ENCODE results near the gene ATG7.

Gene ATG7

DNA sequence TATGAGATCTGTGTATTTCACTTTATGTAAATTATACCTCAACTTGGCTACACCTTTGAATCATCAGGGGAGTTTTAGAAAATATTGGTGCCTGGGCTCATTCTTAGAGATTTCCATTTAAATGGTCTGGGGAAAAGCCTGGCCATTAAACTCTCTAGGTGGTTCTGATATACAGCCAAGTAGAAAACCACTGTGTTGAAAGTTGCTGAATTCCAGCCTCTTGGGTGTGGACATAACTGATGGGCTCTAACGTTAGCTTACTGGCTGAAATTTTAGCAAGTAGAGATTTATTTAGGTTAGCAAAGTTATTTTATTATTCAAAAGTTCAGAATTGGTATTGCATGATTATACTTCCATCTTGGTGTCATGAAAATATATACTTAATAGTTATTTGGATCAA is 84.1 kb downstream of the ATG7 start:
- DNase-seq (ENCODE audit: low spot score) = no peak

DNA sequence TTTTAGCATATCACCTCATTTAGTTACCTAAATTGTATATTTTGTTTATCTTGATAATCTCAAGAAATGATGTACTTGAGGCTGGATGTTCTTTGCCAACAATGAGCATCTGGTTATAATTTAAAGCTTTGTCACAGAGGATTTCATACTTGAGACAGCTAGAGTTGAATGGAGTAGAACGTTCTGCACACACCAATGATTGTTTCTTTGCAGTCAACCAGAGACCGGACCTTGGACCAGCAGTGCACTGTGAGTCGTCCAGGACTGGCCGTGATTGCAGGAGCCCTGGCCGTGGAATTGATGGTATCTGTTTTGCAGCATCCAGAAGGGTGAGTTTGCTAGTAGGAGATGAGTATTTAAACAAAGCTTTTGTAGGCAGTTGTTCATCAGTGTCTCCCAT is 90.4 kb downstream of the ATG7 start:
- DNase-seq (ENCODE audit: low spot score) = no peak

DNA sequence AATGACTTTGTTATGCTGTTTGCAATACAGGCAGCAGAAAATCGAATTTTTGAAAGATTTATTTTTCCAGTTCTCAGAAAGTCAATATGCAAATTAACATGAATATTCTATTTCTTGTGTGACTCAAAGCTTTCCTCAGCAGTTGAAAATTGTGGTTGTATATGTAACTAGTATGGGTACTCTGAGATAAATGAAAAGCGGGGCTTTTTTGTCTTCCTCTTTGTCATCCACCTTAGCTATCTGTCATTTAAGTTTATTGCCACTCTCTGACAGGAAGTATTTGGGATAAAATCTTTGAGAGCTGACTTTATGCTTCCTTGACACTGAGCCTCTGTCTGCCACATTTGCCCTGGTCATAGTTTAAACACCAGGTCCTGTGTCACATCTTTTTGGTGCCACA is 91.5 kb downstream of the ATG7 start:
- no peak for DNase-seq (ENCODE audit: low spot score)

DNA sequence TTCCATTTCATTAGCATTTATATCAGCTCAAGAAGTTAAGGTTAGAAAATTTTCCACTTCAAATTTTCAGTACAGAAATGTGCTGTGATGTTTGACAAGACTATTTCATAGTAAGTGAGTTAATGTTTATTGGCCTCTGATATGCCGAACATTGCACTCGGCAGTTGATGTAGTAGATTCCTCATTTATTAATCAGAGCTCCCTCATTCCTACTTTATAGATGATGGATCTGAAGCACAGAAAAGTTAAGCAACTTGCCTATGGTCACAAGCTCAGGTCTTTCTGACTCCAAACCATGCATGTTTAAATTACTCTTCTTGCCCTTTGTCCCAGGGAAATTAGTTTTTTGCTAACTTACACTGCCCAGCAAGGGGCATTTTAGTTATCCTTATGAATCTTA is 92.0 kb downstream of the ATG7 start:
- no peak for DNase-seq (ENCODE audit: low spot score)

DNA sequence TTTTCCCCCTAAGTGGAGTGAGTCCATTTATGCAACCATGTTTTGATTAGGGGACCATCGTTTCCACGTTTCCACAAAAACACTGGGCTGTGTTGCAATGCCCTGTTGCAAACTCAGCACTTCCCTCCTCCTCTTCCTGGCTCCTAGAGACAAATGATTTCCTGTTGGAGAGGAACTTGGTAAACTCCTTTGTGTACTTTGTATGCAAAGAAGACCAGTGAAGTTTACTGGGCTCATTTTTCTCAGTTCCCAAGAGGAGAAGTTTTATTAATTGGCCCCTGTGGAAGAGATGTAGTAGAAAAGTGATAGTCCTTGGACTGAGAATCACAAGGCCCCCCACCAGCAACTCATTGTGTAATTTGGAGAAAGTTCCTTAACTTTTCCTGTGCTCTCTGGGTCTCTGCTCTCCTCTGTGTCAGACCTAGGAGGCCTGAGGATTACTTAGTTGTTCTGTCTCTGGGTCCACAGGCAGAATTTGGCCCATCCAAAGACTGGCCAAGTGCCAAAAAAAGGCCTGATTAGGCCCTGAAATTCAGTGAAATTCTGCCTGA is 95.0 kb downstream of the ATG7 start:
- no peak for DNase-seq (ENCODE audit: low spot score)

DNA sequence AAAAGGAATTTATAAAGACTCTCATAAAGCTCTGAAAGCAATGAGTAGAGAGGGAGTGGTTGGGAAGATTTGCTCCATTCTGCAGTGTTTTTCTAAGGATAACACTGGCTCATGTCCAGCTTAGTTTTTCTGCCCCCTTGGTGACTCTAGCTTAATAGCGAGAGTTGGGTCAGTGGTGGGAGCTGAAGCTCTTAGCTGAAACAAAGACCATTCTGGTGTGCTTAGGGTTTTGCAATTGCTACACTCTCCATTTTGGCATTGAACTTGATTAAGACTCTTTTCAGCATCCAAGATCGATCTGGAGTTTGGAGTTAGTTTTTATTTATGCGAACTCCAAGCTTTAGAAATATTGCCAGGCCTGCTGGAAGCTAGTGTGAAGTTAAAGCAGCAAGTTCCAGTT is 98.0 kb downstream of the ATG7 start:
- no peak for DNase-seq (ENCODE audit: low spot score)

DNA sequence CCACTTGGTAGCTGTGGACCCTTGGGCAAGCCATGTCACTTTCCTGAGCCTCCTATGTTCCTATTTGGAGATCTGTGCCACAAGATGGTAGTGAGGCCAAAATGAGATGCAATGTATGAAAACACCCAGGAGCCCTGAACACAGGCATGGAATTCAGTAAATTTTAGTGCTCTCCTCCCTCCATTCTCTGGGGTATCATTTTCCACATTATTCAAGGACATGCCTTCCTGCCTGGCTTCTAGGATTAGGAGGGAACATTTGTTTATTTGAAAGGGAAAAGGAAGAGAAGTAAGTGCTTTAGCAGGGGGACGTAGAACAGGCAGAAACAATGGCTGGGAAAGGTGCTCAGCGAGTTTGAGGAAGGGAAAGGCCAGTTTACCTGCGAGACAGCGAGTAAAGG is 98.8 kb downstream of the ATG7 start:
- no peak for DNase-seq (ENCODE audit: low spot score)

DNA sequence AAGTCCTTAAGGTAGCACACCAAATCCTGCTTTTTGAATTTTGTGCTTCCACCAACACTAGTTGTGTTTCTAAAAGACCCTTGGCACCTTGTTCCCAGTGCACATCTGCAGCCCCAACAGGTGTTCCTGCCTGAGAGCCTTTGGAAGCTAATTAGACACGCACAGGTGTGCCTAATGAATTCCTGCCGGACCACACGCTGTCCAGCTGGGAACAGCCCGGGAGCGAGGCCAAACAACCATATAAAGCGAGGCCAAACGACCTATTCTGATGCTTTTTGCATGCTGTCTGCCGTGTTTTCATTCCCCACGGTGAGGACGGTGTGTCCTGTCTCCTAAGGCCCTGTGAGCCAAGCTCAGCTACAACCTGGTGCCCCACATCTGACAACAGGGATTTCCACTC is 99.5 kb downstream of the ATG7 start:
- no peak for DNase-seq (ENCODE audit: low spot score)

DNA sequence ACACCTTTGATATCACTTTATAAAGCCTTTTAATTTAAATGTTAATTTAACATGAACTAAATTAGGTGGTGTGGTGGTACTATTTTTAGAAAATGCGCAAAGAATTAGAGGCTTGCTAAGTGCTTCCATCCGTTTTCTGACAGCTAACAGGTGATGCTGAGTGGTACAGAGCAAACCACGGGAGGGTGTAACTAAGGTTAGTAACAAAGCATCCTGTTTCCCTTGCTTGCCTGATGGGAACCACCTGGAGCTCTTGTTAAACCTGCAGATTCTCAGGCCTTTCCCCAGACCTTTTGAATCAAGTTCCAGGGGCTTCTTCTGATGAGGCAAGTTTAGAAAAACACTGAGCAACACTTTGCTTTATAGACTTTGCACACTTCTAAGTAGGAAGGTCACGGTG is 101.0 kb downstream of the ATG7 start:
- no peak for DNase-seq (ENCODE audit: low spot score)

DNA sequence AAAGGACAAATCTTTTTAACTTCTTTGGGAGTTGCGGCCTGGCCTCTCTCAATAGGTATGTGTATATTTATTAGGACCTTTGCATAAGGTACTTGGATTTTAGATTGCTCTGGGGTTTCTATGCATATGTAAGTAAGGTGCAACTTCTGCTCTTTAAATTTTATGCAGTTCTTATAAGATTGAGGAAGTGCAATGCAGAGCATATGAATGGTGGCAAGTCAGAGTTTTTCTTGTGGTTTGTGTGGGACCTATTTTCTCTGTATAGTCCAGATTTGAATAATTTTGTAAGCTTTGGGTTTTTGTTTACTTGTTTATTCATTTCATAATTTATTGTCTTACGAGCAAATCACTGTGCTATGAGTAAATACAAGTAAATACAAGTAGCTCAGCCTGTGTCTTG is 101.5 kb downstream of the ATG7 start:
- DNase-seq (ENCODE audit: low spot score) = no peak

DNA sequence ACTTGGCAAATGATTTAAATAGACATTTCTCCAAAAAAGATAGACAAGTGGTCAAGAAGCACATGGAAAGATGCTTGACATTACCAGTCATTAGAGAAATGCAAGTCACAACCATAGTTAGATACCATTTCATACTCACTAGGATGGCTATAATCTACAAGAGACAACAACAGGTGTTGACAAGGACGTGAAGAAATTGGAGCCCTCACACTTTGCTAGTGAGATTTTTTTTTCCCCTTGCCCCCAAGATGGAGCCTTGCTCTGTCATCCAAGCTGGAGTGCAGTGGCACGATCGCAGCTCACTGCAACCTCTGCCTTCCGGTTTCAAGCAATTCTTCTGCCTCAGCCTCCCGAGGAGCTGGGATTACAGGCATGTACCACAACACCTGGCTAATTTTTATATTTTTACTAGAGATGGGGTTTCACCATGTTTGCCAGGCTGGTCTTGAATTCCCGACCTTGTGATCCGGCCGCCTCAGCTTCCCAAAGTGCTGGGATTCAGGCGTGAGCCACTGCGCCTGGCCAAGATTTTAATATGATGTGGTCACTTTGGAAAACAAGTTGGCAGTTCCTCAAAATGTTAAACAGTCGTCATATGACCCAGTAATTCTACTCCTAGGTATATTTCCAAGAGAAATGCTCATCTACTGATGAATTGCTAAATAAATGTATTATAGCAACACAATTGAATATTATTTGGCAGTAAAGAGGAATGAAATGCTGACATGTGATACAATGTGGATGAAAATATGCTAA is 103.3 kb downstream of the ATG7 start:
- DNase-seq (ENCODE audit: low spot score) = no peak

DNA sequence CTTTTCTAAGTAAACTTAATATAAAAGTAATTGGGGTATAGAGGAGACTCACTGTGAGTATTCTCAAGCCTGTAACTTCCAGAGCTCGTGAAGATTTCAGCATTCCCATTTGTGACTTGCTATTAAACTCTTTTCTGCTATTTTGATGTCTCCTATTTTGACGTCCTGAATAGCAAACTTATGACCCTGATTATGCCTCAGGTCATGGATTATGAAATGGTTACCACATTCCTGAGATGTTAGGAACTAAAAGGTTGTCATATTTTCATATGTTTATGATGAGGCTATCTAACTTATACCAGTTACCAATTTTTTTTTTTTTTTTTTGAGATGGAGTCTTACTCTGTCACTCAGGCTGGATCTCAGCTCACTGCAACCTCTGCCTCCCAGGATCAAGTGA is 105.5 kb downstream of the ATG7 start:
- DNase-seq (ENCODE audit: low spot score) = no peak

DNA sequence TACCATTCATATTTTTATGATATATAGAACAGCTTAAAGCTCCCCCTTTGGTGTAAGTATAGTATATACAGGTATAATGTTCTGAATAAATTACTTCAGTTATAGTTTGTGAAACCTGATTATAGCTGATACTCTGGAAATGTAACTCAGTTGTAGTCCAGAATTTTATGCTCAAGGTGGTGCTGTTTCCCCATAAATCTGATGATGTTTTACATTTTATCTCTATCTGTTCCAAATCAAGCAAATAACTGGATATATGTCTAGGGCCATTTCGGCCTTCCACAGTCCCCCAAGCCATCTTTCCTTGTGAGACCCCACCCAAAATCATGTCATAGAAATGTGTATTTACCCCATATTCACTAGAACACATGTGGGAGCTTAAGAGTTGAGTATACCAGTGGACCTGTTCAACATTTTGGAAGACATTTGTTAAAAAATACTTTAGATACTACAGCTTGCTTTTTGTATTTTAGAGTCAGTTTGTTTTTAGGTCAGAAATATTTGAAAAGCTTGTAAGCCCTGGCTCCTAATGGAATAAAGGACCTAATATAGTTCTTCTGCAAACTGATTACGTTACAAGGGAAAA is 107.1 kb downstream of the ATG7 start:
- DNase-seq (ENCODE audit: low spot score) = peak; percentile 24

DNA sequence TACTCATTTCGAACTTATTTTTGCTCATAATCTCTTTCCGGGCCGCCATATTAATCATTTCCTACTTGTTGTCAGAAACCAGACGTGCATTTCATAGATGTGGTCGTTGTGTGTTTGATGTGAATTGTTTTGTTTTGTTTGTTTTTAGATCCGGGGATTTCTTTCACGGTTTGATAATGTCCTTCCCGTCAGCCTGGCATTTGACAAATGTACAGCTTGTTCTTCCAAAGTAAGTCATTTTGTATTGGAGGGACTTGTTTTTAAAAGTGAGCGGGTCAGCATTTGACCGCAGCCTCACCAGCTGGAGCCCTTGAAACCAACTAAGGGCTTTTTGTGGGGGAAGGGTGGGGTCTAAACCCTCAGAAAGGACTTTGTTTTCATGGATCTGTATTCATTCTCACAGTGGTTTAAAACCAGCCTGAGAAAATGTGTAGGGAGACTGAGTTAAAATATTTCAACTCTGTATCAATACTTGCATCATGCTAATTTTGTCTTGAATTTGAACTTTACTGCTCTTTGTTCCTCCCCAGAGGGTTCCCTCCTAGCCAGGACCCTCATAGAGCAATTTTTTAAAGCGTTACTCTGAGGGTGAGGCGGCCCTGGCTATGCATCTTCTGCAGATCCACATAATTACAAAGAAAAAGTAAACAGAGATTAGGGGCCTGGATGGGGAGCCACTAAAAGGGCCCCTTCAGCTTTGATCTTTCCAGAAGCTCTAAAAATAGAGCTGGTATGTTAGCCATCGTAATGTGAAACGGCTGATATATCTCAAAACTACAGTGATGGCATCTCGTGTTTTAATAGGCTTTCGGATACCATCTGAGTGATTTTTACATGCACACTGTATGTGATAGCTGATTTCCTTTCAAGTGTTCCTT is 107.9 kb downstream of the ATG7 start:
- no peak for DNase-seq (ENCODE audit: low spot score)

DNA sequence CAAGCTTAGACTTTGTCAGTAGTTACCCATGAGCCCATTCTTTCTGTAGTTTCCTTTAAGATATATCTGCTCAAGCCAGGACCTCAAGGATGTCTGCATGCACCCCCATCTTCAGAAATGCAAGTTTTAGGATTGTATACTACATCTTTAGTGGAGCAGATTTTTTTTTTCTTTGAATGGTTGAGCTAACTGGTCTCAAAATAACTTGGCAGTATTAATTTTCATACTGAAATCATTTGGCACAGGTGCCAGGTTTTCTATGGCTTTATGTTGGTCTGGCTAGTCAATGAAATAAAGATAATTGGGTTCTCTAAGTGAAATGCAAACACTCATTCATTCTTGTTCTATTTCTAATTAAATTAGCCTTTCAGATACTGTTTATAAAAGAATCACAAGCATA is 108.9 kb downstream of the ATG7 start:
- no peak for DNase-seq (ENCODE audit: low spot score)

DNA sequence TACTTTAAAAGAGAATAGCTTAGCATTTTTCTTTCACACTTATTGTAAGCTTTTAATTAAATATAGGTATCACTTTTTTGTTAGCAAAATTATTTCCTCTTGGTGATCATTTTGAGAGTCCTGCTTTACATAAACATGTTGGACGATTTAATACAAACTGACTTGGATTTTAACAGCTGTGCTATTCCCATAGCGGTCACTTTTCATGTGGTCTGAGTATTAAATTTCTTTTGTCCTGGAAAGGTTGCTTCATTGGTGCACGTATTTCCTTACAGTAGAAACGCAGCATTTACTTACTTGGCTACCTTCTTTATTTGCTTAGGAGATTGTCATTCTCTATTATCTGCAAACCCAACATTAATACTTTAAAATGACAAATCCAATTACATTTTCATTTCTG is 109.4 kb downstream of the ATG7 start:
- no peak for DNase-seq (ENCODE audit: low spot score)

DNA sequence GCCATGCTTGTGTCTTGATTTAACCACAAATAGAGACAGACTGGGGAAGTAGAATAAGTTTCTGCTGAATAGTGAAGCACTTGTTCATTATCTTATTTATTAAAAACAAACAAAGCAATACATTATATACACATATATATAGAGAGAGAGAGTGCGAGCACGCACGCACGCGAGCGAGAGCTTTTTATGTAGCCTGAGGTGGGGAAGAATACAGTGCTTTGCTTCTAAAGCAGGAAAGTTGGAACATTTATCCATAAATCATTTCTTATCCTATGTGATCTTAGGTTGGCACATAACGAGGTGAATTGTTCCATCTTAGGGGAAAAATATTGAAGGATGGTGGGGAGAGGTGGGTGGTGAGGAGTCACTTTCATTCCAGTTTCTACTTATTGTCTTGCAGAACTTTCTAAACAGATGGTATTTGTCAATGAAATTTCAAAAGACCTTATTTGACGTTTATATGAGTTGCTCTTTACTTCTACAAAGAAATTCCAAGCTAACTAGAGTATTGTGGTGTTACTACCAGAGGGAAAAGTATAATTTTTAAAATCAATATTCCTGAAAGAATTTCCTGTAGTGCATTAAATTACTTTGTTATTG is 110.0 kb downstream of the ATG7 start:
- no peak for DNase-seq (ENCODE audit: low spot score)

DNA sequence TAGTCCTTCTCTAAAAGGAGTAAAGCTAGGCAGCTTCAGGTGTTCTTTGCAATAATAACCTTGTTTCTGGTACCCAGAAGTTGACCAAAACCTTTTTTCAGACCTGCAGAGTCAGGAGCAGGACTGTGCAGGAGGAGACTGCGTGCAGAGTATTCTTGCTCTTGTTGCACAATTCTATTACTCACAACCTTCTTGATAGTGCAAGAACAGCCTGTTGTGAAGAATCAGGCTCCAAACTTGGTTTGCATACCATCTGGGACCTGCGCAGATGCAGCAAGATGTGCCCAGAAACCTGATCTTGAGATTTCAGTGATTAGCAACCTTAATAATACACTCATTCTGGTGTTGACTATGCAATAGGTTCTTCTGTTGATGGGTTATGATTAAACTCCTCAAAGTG is 111.9 kb downstream of the ATG7 start:
- no peak for DNase-seq (ENCODE audit: low spot score)

DNA sequence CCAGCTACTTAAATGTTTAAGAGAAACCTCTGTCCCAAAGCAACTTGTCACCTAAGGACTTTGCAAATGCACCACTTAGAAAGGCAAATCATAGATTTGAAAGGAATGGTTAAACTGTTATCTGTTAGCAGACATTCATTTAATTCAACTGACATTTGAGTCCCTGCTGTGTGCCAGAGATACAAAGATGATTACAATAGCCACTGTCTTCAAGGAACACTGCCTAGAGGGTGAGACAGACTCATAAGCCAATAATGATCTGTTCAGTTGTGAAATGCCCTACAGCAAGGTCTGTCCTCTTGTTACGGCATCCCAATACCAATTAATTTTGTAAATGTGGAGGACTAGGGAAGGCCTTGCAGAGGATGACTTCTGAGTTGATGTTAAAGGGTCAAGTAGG is 113.1 kb downstream of the ATG7 start:
- DNase-seq (ENCODE audit: low spot score) = no peak

DNA sequence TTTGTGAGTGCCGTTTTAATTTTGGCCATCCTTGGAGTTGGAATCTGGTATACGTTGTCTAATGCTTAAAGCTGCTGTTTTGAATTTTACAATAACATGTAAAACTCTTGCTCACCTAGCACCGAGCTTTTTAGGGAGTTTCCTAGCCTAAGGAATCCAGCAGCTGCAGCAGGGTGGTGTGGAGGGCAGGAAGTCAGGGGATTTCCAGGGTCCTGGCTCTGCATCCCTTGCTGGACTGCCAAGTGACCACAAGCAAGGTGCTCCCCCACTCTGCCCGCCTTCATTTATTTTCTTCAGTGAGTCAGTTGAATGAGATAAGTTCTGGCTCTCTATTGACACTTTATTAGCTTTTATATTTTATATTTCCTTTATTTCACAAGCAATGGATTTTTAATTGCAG is 113.7 kb downstream of the ATG7 start:
- no peak for DNase-seq (ENCODE audit: low spot score)

DNA sequence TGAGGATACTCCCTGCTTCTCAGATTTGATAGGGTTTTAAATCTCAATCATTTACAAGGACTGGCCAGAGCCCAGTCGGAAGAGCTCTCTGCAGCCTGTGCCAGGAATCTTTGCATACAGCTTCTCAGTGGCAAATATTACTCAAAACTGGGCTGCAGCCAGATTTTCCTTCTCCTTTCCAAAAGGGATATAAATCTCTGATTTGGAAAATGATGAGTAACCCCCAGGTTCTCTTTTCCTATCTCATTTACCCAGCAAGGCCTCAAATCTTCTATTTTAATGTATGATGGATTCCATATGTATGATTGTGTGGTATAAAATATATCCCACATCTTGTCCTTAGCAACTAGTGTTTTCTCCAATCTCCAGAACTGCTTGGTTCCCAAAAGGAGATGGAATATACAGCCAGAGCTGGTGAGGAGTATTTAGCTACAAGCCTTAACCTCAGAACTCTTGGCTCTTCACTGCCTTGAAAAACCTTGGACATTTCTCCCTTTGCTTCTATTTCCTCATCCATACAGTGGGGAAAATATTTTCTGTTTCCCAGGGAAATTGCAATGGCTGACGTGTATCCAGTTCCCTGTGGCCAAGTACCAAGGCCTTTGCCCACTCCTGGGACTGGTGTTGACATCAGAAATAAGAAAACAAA is 114.4 kb downstream of the ATG7 start:
- DNase-seq (ENCODE audit: low spot score) = no peak

All from CD4-positive, alpha-beta T cell treated with Interleukin-15 for 4 hours (primary cell).